ENCODE measurements around the gene CD74. TPM values are rescaled to one million over a fixed set of nuclear protein-coding genes. Genes with fewer than 3 reads are reported as not detected.
A peak's percentile ranks its signal among the peaks of the same experiment; 100 is the strongest.

The CD74 gene
- total and polyA plus RNA-seq, 10 of the 15 experiments (the other 5 are each of a cell fraction or from before 2014, with no cell fraction given) = 1,387 to 11,063 (median 3,922) TPM

DNA sequence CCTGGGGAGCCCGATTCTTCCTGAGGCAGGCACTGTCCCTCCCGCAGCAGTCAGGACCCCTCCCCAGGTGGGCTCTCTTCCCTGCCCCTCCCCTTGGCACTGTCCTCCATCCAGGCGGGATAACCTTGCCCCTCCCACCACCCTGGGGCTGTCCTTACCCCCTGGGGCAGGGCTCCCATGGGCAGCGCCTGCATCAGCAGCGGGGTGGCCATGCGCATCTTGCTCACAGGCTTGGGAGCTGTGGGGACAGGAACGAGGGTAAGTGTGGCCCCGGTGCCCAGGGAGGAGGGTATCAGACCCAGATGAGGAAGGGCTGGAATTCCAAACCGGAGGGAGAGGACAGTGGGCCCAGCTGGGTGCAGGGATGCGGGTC is 6.0 kb downstream of the CD74 start (continued):
- TF ChIP-seq, protein P1, sequence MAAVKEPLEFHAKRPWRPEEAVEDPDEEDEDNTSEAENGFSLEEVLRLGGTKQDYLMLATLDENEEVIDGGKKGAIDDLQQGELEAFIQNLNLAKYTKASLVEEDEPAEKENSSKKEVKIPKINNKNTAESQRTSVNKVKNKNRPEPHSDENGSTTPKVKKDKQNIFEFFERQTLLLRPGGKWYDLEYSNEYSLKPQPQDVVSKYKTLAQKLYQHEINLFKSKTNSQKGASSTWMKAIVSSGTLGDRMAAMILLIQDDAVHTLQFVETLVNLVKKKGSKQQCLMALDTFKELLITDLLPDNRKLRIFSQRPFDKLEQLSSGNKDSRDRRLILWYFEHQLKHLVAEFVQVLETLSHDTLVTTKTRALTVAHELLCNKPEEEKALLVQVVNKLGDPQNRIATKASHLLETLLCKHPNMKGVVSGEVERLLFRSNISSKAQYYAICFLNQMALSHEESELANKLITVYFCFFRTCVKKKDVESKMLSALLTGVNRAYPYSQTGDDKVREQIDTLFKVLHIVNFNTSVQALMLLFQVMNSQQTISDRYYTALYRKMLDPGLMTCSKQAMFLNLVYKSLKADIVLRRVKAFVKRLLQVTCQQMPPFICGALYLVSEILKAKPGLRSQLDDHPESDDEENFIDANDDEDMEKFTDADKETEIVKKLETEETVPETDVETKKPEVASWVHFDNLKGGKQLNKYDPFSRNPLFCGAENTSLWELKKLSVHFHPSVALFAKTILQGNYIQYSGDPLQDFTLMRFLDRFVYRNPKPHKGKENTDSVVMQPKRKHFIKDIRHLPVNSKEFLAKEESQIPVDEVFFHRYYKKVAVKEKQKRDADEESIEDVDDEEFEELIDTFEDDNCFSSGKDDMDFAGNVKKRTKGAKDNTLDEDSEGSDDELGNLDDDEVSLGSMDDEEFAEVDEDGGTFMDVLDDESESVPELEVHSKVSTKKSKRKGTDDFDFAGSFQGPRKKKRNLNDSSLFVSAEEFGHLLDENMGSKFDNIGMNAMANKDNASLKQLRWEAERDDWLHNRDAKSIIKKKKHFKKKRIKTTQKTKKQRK (IDR thresholded peaks at IDR 0.05; ENCODE audit: low read depth, low read length) = no peak
- TF ChIP-seq, protein P2, sequence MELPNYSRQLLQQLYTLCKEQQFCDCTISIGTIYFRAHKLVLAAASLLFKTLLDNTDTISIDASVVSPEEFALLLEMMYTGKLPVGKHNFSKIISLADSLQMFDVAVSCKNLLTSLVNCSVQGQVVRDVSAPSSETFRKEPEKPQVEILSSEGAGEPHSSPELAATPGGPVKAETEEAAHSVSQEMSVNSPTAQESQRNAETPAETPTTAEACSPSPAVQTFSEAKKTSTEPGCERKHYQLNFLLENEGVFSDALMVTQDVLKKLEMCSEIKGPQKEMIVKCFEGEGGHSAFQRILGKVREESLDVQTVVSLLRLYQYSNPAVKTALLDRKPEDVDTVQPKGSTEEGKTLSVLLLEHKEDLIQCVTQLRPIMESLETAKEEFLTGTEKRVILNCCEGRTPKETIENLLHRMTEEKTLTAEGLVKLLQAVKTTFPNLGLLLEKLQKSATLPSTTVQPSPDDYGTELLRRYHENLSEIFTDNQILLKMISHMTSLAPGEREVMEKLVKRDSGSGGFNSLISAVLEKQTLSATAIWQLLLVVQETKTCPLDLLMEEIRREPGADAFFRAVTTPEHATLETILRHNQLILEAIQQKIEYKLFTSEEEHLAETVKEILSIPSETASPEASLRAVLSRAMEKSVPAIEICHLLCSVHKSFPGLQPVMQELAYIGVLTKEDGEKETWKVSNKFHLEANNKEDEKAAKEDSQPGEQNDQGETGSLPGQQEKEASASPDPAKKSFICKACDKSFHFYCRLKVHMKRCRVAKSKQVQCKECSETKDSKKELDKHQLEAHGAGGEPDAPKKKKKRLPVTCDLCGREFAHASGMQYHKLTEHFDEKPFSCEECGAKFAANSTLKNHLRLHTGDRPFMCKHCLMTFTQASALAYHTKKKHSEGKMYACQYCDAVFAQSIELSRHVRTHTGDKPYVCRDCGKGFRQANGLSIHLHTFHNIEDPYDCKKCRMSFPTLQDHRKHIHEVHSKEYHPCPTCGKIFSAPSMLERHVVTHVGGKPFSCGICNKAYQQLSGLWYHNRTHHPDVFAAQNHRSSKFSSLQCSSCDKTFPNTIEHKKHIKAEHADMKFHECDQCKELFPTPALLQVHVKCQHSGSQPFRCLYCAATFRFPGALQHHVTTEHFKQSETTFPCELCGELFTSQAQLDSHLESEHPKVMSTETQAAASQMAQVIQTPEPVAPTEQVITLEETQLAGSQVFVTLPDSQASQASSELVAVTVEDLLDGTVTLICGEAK (IDR thresholded peaks at IDR 0.05; ENCODE audit: borderline replicate concordance) = no peak
- TF ChIP-seq SIN3A (IDR thresholded peaks at IDR 0.05; ENCODE audit: low read depth, low read length) = no peak
- TF ChIP-seq GABPA (IDR thresholded peaks at IDR 0.05; ENCODE audit: low read depth) = no peak
- TF ChIP-seq RFX5 (IDR thresholded peaks at IDR 0.05; ENCODE audit: low read depth, low read length) = no peak
- TF ChIP-seq SRF (IDR thresholded peaks at IDR 0.05; ENCODE audit: low read depth in 2 of 2, low read length in 2 of 2) = no peak
- TF ChIP-seq, protein P3, sequence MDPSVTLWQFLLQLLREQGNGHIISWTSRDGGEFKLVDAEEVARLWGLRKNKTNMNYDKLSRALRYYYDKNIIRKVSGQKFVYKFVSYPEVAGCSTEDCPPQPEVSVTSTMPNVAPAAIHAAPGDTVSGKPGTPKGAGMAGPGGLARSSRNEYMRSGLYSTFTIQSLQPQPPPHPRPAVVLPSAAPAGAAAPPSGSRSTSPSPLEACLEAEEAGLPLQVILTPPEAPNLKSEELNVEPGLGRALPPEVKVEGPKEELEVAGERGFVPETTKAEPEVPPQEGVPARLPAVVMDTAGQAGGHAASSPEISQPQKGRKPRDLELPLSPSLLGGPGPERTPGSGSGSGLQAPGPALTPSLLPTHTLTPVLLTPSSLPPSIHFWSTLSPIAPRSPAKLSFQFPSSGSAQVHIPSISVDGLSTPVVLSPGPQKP (IDR thresholded peaks at IDR 0.05; ENCODE audit: low read depth, low read length) = no peak
- TF ChIP-seq, protein P4, sequence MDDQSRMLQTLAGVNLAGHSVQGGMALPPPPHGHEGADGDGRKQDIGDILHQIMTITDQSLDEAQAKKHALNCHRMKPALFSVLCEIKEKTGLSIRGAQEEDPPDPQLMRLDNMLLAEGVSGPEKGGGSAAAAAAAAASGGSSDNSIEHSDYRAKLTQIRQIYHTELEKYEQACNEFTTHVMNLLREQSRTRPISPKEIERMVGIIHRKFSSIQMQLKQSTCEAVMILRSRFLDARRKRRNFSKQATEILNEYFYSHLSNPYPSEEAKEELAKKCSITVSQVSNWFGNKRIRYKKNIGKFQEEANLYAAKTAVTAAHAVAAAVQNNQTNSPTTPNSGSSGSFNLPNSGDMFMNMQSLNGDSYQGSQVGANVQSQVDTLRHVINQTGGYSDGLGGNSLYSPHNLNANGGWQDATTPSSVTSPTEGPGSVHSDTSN (IDR thresholded peaks at IDR 0.05; ENCODE audit: insufficient replicate concordance, low read depth, low read length) = peak; percentile 8
- no peak for TF ChIP-seq POLR2AphosphoS2 (IDR thresholded peaks at IDR 0.05; ENCODE audit: low read depth, low read length)
- no peak for TF ChIP-seq RBBP5 (conservative IDR thresholded peaks at IDR 0.05)
- TF ChIP-seq FOXK2 (IDR thresholded peaks at IDR 0.05) = no peak
- TF ChIP-seq BACH1 (IDR thresholded peaks at IDR 0.05; ENCODE audit: borderline replicate concordance) = no peak
- no peak for TF ChIP-seq RAD21 (IDR thresholded peaks at IDR 0.05; ENCODE audit: insufficient read depth, low read depth, low read length)
- TF ChIP-seq, protein P5, sequence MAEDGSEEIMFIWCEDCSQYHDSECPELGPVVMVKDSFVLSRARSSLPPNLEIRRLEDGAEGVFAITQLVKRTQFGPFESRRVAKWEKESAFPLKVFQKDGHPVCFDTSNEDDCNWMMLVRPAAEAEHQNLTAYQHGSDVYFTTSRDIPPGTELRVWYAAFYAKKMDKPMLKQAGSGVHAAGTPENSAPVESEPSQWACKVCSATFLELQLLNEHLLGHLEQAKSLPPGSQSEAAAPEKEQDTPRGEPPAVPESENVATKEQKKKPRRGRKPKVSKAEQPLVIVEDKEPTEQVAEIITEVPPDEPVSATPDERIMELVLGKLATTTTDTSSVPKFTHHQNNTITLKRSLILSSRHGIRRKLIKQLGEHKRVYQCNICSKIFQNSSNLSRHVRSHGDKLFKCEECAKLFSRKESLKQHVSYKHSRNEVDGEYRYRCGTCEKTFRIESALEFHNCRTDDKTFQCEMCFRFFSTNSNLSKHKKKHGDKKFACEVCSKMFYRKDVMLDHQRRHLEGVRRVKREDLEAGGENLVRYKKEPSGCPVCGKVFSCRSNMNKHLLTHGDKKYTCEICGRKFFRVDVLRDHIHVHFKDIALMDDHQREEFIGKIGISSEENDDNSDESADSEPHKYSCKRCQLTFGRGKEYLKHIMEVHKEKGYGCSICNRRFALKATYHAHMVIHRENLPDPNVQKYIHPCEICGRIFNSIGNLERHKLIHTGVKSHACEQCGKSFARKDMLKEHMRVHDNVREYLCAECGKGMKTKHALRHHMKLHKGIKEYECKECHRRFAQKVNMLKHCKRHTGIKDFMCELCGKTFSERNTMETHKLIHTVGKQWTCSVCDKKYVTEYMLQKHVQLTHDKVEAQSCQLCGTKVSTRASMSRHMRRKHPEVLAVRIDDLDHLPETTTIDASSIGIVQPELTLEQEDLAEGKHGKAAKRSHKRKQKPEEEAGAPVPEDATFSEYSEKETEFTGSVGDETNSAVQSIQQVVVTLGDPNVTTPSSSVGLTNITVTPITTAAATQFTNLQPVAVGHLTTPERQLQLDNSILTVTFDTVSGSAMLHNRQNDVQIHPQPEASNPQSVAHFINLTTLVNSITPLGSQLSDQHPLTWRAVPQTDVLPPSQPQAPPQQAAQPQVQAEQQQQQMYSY (CRISPR knock-in tag; IDR thresholded peaks at IDR 0.05) = no peak
- TF ChIP-seq HCFC1 (IDR thresholded peaks at IDR 0.05; ENCODE audit: low read length) = no peak
- peak; percentile 88 for TF ChIP-seq SMAD5 (IDR thresholded peaks at IDR 0.05; ENCODE audit: low read depth)

Data from GM12878 (cell line).